ENCODE results near the gene ANK2. TPM values are rescaled to one million over a fixed set of nuclear protein-coding genes. Genes with fewer than 3 reads are reported as not detected.

ANK2 gene
- total RNA-seq, 2 experiments from 2014 or later, result 1.7 to 3.2 TPM

DNA sequence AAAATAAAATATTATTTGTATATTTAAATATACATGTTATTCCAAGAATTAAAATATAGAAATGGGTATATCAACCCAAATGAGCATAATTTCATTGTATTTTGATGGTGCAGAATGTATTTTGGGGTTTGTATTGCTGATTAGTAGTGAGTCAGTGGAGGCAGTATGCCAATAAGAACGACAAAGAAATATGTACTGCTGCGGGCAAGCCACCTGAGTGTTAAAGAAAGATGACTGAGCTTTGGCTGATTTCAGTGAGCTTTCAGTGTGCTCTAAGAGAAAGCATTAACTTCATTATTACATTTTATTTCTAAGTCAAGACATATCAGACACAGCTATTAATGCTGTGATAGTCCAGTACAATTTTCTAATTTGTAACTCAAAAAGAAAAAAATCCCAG lies 297.8 kb downstream of the ANK2 start:
- Mint-ChIP-seq H3K27ac (no peak overlapping the region), H3K36me3 (ENCODE audit: low read depth) (no peaks in the 10 kb centered on the region), H3K4me1 (ENCODE audit: low read depth) (no peaks in the 10 kb centered on the region), H3K9me3 (no peaks in the 10 kb centered on the region), H3K4me3 (no peak overlapping the region), H3K27me3 (peaks cover 15% of the 10 kb centered on the region)
- DNase-seq (no peak), ATAC-seq (no peak)
- ChIA-PET CTCF (interaction anchor here (0.7 kb wide), 1 partner anchor 53 kb away, joined by 3 read pairs; no protein-coding TSS in a partner anchor), POLR2A (no interaction called here)
- intact Hi-C loops (cut with micrococcal nuclease), result no loop called here
- TF ChIP-seq, protein P1, sequence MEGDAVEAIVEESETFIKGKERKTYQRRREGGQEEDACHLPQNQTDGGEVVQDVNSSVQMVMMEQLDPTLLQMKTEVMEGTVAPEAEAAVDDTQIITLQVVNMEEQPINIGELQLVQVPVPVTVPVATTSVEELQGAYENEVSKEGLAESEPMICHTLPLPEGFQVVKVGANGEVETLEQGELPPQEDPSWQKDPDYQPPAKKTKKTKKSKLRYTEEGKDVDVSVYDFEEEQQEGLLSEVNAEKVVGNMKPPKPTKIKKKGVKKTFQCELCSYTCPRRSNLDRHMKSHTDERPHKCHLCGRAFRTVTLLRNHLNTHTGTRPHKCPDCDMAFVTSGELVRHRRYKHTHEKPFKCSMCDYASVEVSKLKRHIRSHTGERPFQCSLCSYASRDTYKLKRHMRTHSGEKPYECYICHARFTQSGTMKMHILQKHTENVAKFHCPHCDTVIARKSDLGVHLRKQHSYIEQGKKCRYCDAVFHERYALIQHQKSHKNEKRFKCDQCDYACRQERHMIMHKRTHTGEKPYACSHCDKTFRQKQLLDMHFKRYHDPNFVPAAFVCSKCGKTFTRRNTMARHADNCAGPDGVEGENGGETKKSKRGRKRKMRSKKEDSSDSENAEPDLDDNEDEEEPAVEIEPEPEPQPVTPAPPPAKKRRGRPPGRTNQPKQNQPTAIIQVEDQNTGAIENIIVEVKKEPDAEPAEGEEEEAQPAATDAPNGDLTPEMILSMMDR (IDR thresholded peaks at IDR 0.05), result no peak

DNA sequence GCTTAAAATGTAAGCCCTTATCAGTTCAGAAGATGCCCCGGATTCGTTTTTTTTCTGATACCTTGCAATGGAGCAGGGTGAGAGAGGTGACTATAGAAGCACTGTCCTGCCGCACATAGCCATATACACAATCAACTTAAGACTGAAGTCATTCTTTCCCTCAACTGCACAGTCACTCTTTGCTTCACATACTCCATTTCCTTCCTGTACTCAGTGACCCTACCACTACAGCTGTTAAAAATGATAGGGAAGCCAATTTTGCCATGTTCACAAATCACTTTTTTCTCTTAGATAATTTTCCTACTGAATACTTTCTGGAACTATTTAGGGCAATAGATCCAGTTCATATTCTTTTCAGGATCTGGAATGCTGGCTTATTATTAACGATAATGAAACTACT lies 300.0 kb downstream of the ANK2 start:
- ChIA-PET POLR2A (interaction anchor here (1.1 kb wide), 1 partner anchor 198 kb away, joined by 3 read pairs; no protein-coding TSS in a partner anchor), CTCF (no interaction called here)
- TF ChIP-seq, protein P1 (IDR thresholded peaks at IDR 0.05), result no peak
- intact Hi-C loops (cut with micrococcal nuclease), result no loop called here
- no peak overlapping the region for H3K4me3 Mint-ChIP-seq
- H3K4me1 Mint-ChIP-seq (ENCODE audit: low read depth), result peaks cover 4% of the 10 kb centered on the region
- H3K27ac Mint-ChIP-seq, result no peak overlapping the region
- no peaks in the 10 kb centered on the region for H3K36me3 Mint-ChIP-seq (ENCODE audit: low read depth)
- H3K27me3 Mint-ChIP-seq, result peaks cover 22% of the 10 kb centered on the region
- ATAC-seq, result peak; percentile 58
- DNase-seq, result no peak
- no peaks in the 10 kb centered on the region for H3K9me3 Mint-ChIP-seq

DNA sequence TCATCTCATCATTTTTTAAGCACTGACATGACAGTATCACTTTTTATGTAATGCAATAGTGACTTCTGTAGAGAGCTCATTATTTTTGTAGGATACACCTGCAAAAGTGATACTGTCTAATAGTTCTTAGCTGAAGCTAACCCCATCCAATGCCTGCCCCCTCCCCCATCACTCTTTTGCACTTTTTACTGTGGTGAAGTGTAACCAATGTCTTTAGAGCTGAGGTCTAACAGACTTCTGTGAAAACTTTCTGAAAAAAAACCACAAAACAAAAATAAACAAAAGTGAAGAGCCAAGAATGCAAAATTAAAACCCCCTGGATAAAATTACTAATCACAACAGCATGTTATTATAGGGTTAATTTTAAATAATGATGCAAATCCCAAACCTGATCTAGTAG lies 301.1 kb downstream of the ANK2 start:
- intact Hi-C loops (cut with micrococcal nuclease), result no loop called here
- peaks cover 16% of the 10 kb centered on the region for H3K4me1 Mint-ChIP-seq (ENCODE audit: low read depth)
- H3K4me3 Mint-ChIP-seq, result no peak overlapping the region
- DNase-seq (no peak), ATAC-seq (no peak)
- POLR2A ChIA-PET, result interaction anchor here (1.1 kb wide), 1 partner anchor 197 kb away, joined by 3 read pairs; no protein-coding TSS in a partner anchor
- H3K27ac Mint-ChIP-seq, result no peak overlapping the region
- H3K9me3 Mint-ChIP-seq, result no peaks in the 10 kb centered on the region
- H3K36me3 Mint-ChIP-seq (ENCODE audit: low read depth), result peaks cover 2% of the 10 kb centered on the region
- CTCF ChIA-PET, result interaction anchor here (1.2 kb wide), 1 partner anchor 12 kb away, joined by 4 read pairs; no protein-coding TSS in a partner anchor
- TF ChIP-seq, protein P1 (IDR thresholded peaks at IDR 0.05), result no peak
- peaks cover 22% of the 10 kb centered on the region for H3K27me3 Mint-ChIP-seq

DNA sequence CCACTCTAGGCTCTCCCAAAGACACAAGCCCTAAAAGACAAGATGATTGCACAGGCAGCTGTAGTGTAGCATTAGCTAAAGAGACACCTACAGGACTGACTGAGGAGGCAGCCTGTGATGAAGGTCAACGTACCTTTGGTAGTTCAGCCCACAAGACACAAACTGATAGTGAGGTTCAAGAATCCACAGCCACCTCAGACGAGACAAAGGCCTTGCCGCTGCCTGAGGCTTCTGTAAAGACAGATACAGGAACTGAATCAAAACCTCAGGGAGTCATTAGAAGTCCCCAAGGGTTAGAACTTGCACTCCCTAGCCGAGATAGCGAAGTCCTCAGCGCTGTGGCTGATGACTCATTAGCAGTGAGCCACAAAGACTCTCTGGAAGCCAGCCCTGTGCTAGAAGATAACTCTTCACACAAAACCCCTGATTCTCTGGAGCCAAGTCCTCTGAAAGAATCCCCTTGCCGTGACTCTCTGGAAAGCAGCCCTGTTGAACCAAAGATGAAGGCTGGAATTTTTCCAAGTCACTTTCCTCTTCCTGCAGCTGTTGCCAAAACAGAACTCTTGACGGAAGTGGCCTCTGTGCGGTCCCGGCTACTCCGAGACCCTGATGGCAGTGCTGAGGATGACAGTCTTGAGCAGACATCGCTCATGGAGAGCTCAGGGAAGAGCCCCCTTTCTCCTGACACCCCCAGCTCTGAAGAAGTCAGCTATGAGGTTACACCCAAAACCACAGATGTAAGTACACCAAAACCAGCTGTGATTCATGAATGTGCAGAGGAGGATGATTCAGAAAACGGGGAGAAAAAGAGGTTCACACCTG lies 306.3 kb downstream of the ANK2 start:
- Mint-ChIP-seq H3K27me3 (peaks cover 38% of the 10 kb centered on the region), H3K9me3 (peaks cover 28% of the 10 kb centered on the region), H3K4me1 (ENCODE audit: low read depth) (peaks cover 32% of the 10 kb centered on the region), H3K4me3 (peak overlapping the region; percentile 42), H3K36me3 (ENCODE audit: low read depth) (peaks cover 19% of the 10 kb centered on the region), H3K27ac (peak overlapping the region; percentile 92)
- TF ChIP-seq, protein P1 (IDR thresholded peaks at IDR 0.05), result peak; percentile 41
- DNase-seq (peak; percentile 90), ATAC-seq (peak; percentile 93)
- CTCF ChIA-PET, result interaction anchor here (0.6 to 1.1 kb wide), 3 partner anchors 18 to 199 kb away, joined by 3 read pairs; no protein-coding TSS in a partner anchor
- intact Hi-C loops (cut with micrococcal nuclease), result no loop called here
- POLR2A ChIA-PET, result interaction anchor here (1.2 kb wide), 1 partner anchor 56 kb away, joined by 3 read pairs; no protein-coding TSS in a partner anchor

DNA sequence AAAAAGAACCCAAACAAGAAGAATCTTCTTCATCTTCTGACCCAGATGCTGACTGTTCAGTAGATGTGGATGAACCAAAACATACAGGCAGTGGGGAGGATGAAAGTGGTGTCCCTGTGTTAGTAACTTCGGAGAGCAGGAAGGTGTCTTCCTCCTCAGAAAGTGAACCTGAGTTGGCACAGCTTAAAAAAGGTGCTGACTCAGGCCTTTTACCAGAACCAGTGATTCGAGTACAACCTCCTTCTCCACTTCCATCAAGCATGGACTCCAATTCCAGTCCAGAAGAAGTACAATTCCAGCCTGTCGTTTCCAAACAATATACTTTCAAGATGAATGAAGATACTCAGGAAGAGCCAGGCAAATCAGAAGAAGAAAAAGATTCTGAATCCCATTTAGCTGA lies 307.0 kb downstream of the ANK2 start:
- POLR2A ChIA-PET, result interaction anchor here (1.2 kb wide), 1 partner anchor 57 kb away, joined by 3 read pairs; no protein-coding TSS in a partner anchor
- Mint-ChIP-seq H3K4me3 (peak overlapping the region; percentile 42), H3K27ac (peak overlapping the region; percentile 92), H3K36me3 (ENCODE audit: low read depth) (peaks cover 19% of the 10 kb centered on the region), H3K4me1 (ENCODE audit: low read depth) (peaks cover 32% of the 10 kb centered on the region), H3K27me3 (peaks cover 39% of the 10 kb centered on the region), H3K9me3 (peaks cover 28% of the 10 kb centered on the region)
- no peak for DNase-seq
- intact Hi-C loops (cut with micrococcal nuclease), result no loop called here
- TF ChIP-seq, protein P1 (IDR thresholded peaks at IDR 0.05), result no peak
- ATAC-seq, result no peak
- CTCF ChIA-PET, result interaction anchor here (1.2 kb wide), 1 partner anchor 39 kb away, joined by 3 read pairs; no protein-coding TSS in a partner anchor

Measured in activated CD8-positive, alpha-beta T cell treated with anti-CD3 and anti-CD28 coated beads for 36 hours (primary cell).